HepG2 (cell line): ENCODE data around the gene ELAVL4. TPM values are rescaled to one million over a fixed set of nuclear protein-coding genes. Genes with fewer than 3 reads are reported as not detected.

Experiments
- polyA plus RNA-seq, 8 experiments: library from polyadenylated mRNA; depleted of rRNA in 3 of 8; stranded (reverse) in 7 of 8; unstranded in 1 of 8; fragments of >200 nt; fragmentation: Illumina TruSeq in 4 of 8; extraction: Trizol in 4 of 8; gene quantifications; 2 replicates each; pipeline versions ENCODE4 v1.2.1 to v1.2.3, GENCODE V29; 2011 to 2016; ENCODE audit warnings: low read depth in 4 of 8, missing spikeins in 1 of 8, mixed read lengths in 1 of 8; ENCODE audit not compliant: insufficient read depth in 1 of 8
- total RNA-seq, 5 experiments: library from RNA; depleted of rRNA; stranded (reverse); fragments of >200 nt; fragmentation: Illumina TruSeq; extraction: Trizol; gene quantifications; 2 replicates each; pipeline ENCODE4 v1.2.3, GENCODE V29; 2016; ENCODE audit warnings: low read depth in 1 of 5

Gene ELAVL4
- total and polyA plus RNA-seq, 2 of the 13 experiments (the other 11 are each of a cell fraction or from before 2014, with no cell fraction given), result not detected

Other genes starting within 250 kb of the ELAVL4 start
- gene AGBL4, start 85.0 kb upstream of the ELAVL4 start, total RNA-seq (2016; rRNA removed; fragmentation: Illumina TruSeq; extraction: Trizol), result not detected in 2 replicates
- gene AGBL4, start 85.0 kb upstream of the ELAVL4 start, polyA plus RNA-seq (2011; rRNA removed), result not detected in 2 replicates